CD4-positive, CD25-positive, alpha-beta regulatory T cell (primary cell): ENCODE results near the gene AFF1. TPM values are rescaled to one million over a fixed set of nuclear protein-coding genes. Genes with fewer than 3 reads are reported as not detected.
A peak's percentile ranks its signal among the peaks of the same experiment; 100 is the strongest.

Experiments used
- ATAC-seq, 2 donors: fragments of 150-1000 bp; cut with Tn5 transposase; one replicate each; pipeline ENCODE4 v1.10.0; 2021; ENCODE audit warnings: low read depth in 2 of 2, moderate number of reproducible peaks in 2 of 2, moderate library complexity in 1 of 2
- DNase-seq, 3 donors: peaks; one replicate each; pipeline versions ENCODE4 v3.0.0 to v3.0.0-alpha.2; 2012 to 2022; ENCODE audit warnings: mixed read lengths in 1 of 3
- H3K27ac ChIP-seq: one replicate; pipeline ENCODE4 v1.7.0; 2013; ENCODE audit warnings: mild to moderate bottlenecking, low read length; ENCODE audit not compliant: insufficient read depth, poor library complexity, severe bottlenecking
- H3K27me3 ChIP-seq: one replicate; pipeline ENCODE4 v1.7.0; 2013; ENCODE audit warnings: low read length; ENCODE audit not compliant: control insufficient read depth, insufficient read depth
- H3K36me3 ChIP-seq: one replicate; pipeline ENCODE4 v1.7.0; 2013; ENCODE audit warnings: mild to moderate bottlenecking, low read length, moderate library complexity; ENCODE audit not compliant: control insufficient read depth, insufficient read depth
- H3K4me1 ChIP-seq: 2 replicates; pipeline ENCODE4 v1.7.0; 2013; ENCODE audit warnings: mild to moderate bottlenecking, low read length; ENCODE audit not compliant: insufficient read depth, control insufficient read depth, poor library complexity, severe bottlenecking
- H3K4me3 ChIP-seq: one replicate; pipeline ENCODE4 v1.7.0; 2013; ENCODE audit warnings: low read depth, mild to moderate bottlenecking, low read length, moderate library complexity
- H3K9me3 ChIP-seq, 2 experiments: 1 replicate in 1 of 2; 2 replicates in 1 of 2; pipeline ENCODE4 v1.7.0; 2013; ENCODE audit warnings: low read length in 2 of 2, mild to moderate bottlenecking in 1 of 2, moderate library complexity in 1 of 2; ENCODE audit not compliant: control insufficient read depth in 2 of 2
- H3K27ac Mint-ChIP-seq, 3 donors: one replicate each; pipeline ENCODE4 v1.8.0; 2020 to 2022; ENCODE audit warnings: mild to moderate bottlenecking in 3 of 3, mixed read lengths in 3 of 3, moderate library complexity in 2 of 3
- H3K27me3 Mint-ChIP-seq: one replicate; pipeline ENCODE4 v1.8.0; 2022; ENCODE audit warnings: mild to moderate bottlenecking, mixed read lengths
- H3K36me3 Mint-ChIP-seq: one replicate; pipeline ENCODE4 v1.8.0; 2020; ENCODE audit warnings: mixed read lengths
- H3K4me1 Mint-ChIP-seq, 4 donors: one replicate each; pipeline ENCODE4 v1.8.0; 2020 to 2022; ENCODE audit warnings: mixed read lengths in 4 of 4, mild to moderate bottlenecking in 1 of 4
- H3K4me3 Mint-ChIP-seq, 4 donors: one replicate each; pipeline ENCODE4 v1.8.0; 2020 to 2022; ENCODE audit warnings: mild to moderate bottlenecking in 4 of 4, mixed read lengths in 4 of 4, moderate library complexity in 3 of 4
- H3K9me3 Mint-ChIP-seq, 7 donors: one replicate each; pipeline ENCODE4 v1.8.0; 2020 to 2022; ENCODE audit warnings: mixed read lengths in 7 of 7, mild to moderate bottlenecking in 3 of 7, moderate library complexity in 2 of 7
- polyA plus RNA-seq, 4 donors: library from polyadenylated mRNA; unstranded; fragments of 300-500 nt; fragmentation: Illumina TruSeq; gene quantifications; one replicate each; pipeline ENCODE4 v1.2.3, GENCODE V29; 2021
- total RNA-seq: library from RNA; stranded (reverse); gene quantifications from one replicate; pipeline ENCODE4 v1.2.3, GENCODE V29; 2022

The AFF1 gene
- total and polyA plus RNA-seq, 5 donors from 2014 or later: 18.1 to 122 (median 37.4) TPM

- no peaks in the 10 kb centered on the region for H3K27me3 Mint-ChIP-seq
- no peaks in the 10 kb centered on the region for H3K9me3 Mint-ChIP-seq
- no peak overlapping the region for H3K4me3 Mint-ChIP-seq
- no peak overlapping the region for H3K4me3 ChIP-seq
- H3K27ac Mint-ChIP-seq: no peak overlapping the region
- ATAC-seq: no peak
- DNase-seq: no peak
- no peaks in the 10 kb centered on the region for H3K9me3 ChIP-seq
- H3K27ac ChIP-seq: no peak overlapping the region
- no peaks in the 10 kb centered on the region for H3K36me3 ChIP-seq
- H3K4me1 Mint-ChIP-seq: no peaks in the 10 kb centered on the region
- H3K36me3 Mint-ChIP-seq: no peaks in the 10 kb centered on the region
- H3K27me3 ChIP-seq: no peaks in the 10 kb centered on the region
- H3K4me1 ChIP-seq: no peaks in the 10 kb centered on the region
These were observed 217.7 kb downstream of the AFF1 start for GRCh38 chr4:87152310-87153041.

DNA sequence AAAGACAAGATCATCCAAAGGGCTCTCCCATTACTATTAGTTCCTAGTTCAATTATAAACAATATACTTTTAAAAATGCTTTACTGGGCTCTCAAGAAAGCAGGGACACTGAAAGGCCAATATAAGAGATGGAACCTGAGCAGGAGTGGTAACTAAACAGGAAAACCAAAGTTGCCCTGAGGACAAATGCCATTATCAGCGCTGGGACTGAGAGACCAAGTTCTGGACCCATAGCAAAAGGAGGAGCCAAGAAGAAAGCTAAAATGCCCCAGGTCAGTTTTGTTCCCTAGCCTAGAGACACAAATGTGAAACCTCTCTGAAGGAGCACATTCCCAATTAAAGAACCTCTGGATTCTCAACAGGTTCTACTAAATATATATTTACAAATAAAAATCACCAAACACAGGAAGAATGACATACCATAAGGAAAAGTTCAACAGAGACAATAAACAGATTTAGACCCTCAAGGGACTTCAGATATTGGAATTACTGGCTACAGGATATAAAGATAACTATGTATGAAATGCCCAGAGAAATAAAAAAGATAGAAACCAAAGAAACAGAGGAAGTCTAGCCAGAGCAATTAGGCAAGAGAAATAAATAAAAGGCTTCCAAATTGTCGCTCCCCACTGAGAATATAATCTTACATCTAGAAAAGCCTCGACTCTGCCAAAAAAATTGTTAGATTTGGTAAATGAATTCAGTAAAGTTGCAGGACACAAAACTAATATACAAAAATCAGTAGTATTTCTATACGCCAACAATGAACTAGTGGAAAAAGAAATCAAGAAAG, 218.5 kb downstream of the AFF1 start:
- H3K36me3 Mint-ChIP-seq: no peaks in the 10 kb centered on the region
- H3K27me3 ChIP-seq: no peaks in the 10 kb centered on the region
- H3K27ac ChIP-seq: no peak overlapping the region
- DNase-seq (no peak), ATAC-seq (no peak)
- H3K4me3 Mint-ChIP-seq: no peak overlapping the region
- H3K27ac Mint-ChIP-seq: peak overlapping the region in 1 of 3 donors; percentile 69
- H3K4me1 Mint-ChIP-seq: no peaks in the 10 kb centered on the region
- H3K4me3 ChIP-seq: no peak overlapping the region
- no peaks in the 10 kb centered on the region for H3K9me3 ChIP-seq
- H3K9me3 Mint-ChIP-seq: no peaks in the 10 kb centered on the region
- H3K27me3 Mint-ChIP-seq: no peaks in the 10 kb centered on the region
- no peaks in the 10 kb centered on the region for H3K36me3 ChIP-seq
- no peaks in the 10 kb centered on the region for H3K4me1 ChIP-seq

DNA sequence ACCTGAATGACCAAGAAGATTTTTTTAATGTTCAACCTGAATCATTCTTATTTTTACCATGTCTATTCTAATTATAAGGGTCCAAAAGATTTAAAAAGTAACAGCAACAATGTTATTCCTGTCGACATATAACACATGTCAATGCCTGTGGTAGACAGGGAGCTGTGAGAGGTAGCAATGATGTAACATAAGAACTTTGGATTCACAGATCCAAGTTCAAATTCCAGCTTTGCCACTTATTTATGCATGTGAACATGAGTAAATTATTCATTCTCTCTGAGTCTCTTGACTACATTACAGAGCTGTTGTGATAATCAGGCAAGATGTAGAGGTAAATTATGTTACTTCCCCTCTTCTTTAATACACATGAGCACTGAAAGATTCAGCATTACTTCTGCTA, 231.1 kb downstream of the AFF1 start:
- no peaks in the 10 kb centered on the region for H3K9me3 Mint-ChIP-seq
- H3K4me1 Mint-ChIP-seq: peaks cover 5 to 11% (median 6%) of the 10 kb centered on the region in 4 donors
- H3K4me3 Mint-ChIP-seq: no peak overlapping the region
- H3K27me3 ChIP-seq: no peaks in the 10 kb centered on the region
- peak overlapping the region in 2 of 3 donors; percentile 23 to 67 for H3K27ac Mint-ChIP-seq
- H3K36me3 ChIP-seq: no peaks in the 10 kb centered on the region
- no peak overlapping the region for H3K4me3 ChIP-seq
- H3K27ac ChIP-seq: no peak overlapping the region
- DNase-seq (no peak), ATAC-seq (no peak)
- H3K27me3 Mint-ChIP-seq: no peaks in the 10 kb centered on the region
- no peaks in the 10 kb centered on the region for H3K4me1 ChIP-seq
- H3K36me3 Mint-ChIP-seq: peaks cover 35% of the 10 kb centered on the region
- H3K9me3 ChIP-seq: no peaks in the 10 kb centered on the region

- peak overlapping the region in 2 of 3 donors; percentile 23 to 67 for H3K27ac Mint-ChIP-seq
- H3K27me3 Mint-ChIP-seq: no peaks in the 10 kb centered on the region
- Histone ChIP-seq H3K9me3 (no peaks in the 10 kb centered on the region), H3K27me3 (no peaks in the 10 kb centered on the region), H3K4me3 (no peak overlapping the region), H3K27ac (no peak overlapping the region), H3K4me1 (no peaks in the 10 kb centered on the region), H3K36me3 (no peaks in the 10 kb centered on the region)
- peaks cover 35% of the 10 kb centered on the region for H3K36me3 Mint-ChIP-seq
- ATAC-seq: peak in 1 of 2 donors; percentile 59
- no peak overlapping the region for H3K4me3 Mint-ChIP-seq
- H3K9me3 Mint-ChIP-seq: no peaks in the 10 kb centered on the region
- peak in 1 of 3 donors; percentile 8 for DNase-seq
- peaks cover 3 to 11% (median 7%) of the 10 kb centered on the region in 4 donors for H3K4me1 Mint-ChIP-seq
These were observed 231.6 kb downstream of the AFF1 start for GRCh38 chr4:87166296-87166854.

DNA sequence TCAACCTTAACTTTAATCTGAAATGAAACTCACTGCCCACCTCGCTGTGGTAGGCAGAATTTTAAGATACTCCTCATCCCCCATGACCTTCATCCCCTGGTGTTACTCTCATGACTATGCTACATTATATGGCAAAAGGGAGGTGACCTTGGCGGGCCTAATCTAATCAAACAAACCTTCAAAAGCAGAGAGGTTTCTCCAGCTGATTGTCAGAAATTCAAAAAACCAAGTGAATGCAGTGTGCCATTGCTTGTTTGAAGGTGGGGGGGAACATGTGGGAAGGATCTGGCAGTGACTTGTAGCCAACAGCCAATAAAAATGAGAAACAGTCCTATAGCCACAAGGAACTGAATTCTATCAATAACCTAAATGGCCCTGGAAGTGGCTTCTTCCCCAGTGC, 237.1 kb downstream of the AFF1 start:
- ATAC-seq: no peak
- no peak overlapping the region for H3K4me3 Mint-ChIP-seq
- no peak overlapping the region for H3K27ac ChIP-seq

DNA sequence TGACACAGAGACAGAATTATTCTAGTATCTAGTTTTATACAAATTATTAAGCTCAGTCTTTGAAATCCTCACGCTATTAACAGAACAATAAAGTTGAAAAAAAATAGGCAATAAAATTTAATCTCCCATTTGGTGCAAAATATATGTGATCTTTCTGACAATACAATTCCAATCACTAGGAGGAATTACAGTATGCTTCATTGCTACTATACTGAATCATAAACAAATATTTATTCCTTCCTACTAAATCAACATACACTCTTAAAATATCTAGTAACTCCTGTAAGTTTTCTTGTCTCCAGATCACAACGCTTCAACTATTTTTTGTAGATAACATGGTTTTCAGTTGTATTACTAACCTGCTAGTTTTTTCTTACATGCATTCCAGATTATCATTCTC, 239.9 kb downstream of the AFF1 start:
- DNase-seq (no peak), ATAC-seq (no peak)
- H3K27ac ChIP-seq: no peak overlapping the region
- Mint-ChIP-seq H3K4me3 (no peak overlapping the region), H3K9me3 (no peaks in the 10 kb centered on the region), H3K27me3 (no peaks in the 10 kb centered on the region), H3K27ac (no peak overlapping the region), H3K36me3 (peaks cover 23% of the 10 kb centered on the region), H3K4me1 (peaks cover 0 to 8% (median 3%) of the 10 kb centered on the region in 4 donors)
- H3K4me1 ChIP-seq: no peaks in the 10 kb centered on the region
- H3K9me3 ChIP-seq: no peaks in the 10 kb centered on the region
- no peaks in the 10 kb centered on the region for H3K27me3 ChIP-seq
- peaks cover 4% of the 10 kb centered on the region for H3K36me3 ChIP-seq
- no peak overlapping the region for H3K4me3 ChIP-seq

More for the DNA sequence above, 237.1 kb downstream of the AFF1 start:
- no peak overlapping the region for H3K4me3 ChIP-seq
- Mint-ChIP-seq H3K9me3 (no peaks in the 10 kb centered on the region), H3K4me1 (peaks cover 0 to 8% (median 3%) of the 10 kb centered on the region in 4 donors), H3K36me3 (peaks cover 18% of the 10 kb centered on the region), H3K27ac (no peak overlapping the region), H3K27me3 (no peaks in the 10 kb centered on the region)
- H3K36me3 ChIP-seq: peaks cover 3% of the 10 kb centered on the region
- H3K4me1 ChIP-seq: no peaks in the 10 kb centered on the region
- no peaks in the 10 kb centered on the region for H3K27me3 ChIP-seq
- H3K9me3 ChIP-seq: no peaks in the 10 kb centered on the region
- DNase-seq: no peak

GRCh38 chr4:87179751-87180150, 244.9 kb downstream of the AFF1 start:
- no peak overlapping the region for H3K27ac ChIP-seq
- no peaks in the 10 kb centered on the region for H3K9me3 ChIP-seq
- no peaks in the 10 kb centered on the region for H3K9me3 Mint-ChIP-seq
- H3K36me3 ChIP-seq: peaks cover 4% of the 10 kb centered on the region
- H3K4me3 Mint-ChIP-seq: no peak overlapping the region
- peaks cover 0 to 7% (median 4%) of the 10 kb centered on the region in 4 donors for H3K4me1 Mint-ChIP-seq
- H3K4me3 ChIP-seq: no peak overlapping the region
- no peaks in the 10 kb centered on the region for H3K27me3 Mint-ChIP-seq
- no peaks in the 10 kb centered on the region for H3K4me1 ChIP-seq
- H3K36me3 Mint-ChIP-seq: peaks cover 8% of the 10 kb centered on the region
- H3K27ac Mint-ChIP-seq: no peak overlapping the region
- ATAC-seq: no peak
- DNase-seq: no peak
- H3K27me3 ChIP-seq: no peaks in the 10 kb centered on the region
